ENCODE results near the gene BCL7C.

BCL7C gene

GRCh38 chr16:30858829-30859423, 35.0 kb downstream of the BCL7C start:
- DNase-seq: no peak

GRCh38 chr16:30858111-30858495, 35.8 kb downstream of the BCL7C start:
- no peak for DNase-seq

- no peak for DNase-seq
Observed at GRCh38 chr16:30853758-30854157, 40.1 kb downstream of the BCL7C start.

- no peak for DNase-seq
Observed at GRCh38 chr16:30850246-30850645, 43.6 kb downstream of the BCL7C start.

- no peak for DNase-seq
Observed at GRCh38 chr16:30846649-30847402, 47.1 kb downstream of the BCL7C start.

- peak; percentile 66 for DNase-seq
Observed at GRCh38 chr16:30844671-30845449, 49.0 kb downstream of the BCL7C start.

GRCh38 chr16:30844346-30844670, 49.6 kb downstream of the BCL7C start:
- no peak for DNase-seq

- no peak for DNase-seq
Observed at GRCh38 chr16:30843501-30843900, 50.4 kb downstream of the BCL7C start.

GRCh38 chr16:30842971-30843370, 50.9 kb downstream of the BCL7C start:
- DNase-seq: no peak

- DNase-seq: no peak
Observed at GRCh38 chr16:30841332-30841731, 52.5 kb downstream of the BCL7C start.

- no peak for DNase-seq
Observed at GRCh38 chr16:30840611-30841010, 53.3 kb downstream of the BCL7C start.

- DNase-seq: no peak
Observed at GRCh38 chr16:30839523-30840227, 54.2 kb downstream of the BCL7C start.

- DNase-seq: no peak
Observed at GRCh38 chr16:30838876-30839471, 54.9 kb downstream of the BCL7C start.

- no peak for DNase-seq
Observed at GRCh38 chr16:30837904-30838303, 56.0 kb downstream of the BCL7C start.
